Fibroblast of lung (primary cell): Measurements from ENCODE around the gene HDLBP. TPM values are rescaled to one million over a fixed set of nuclear protein-coding genes. Genes with fewer than 3 reads are reported as not detected.
A peak's percentile ranks its signal among the peaks of the same experiment; 100 is the strongest.

Experiments used
- DNase-seq, 2 donors: peaks; one replicate each; pipeline versions ENCODE4 v3.0.0 to v3.0.0-alpha.2; 2010; ENCODE audit warnings: low read depth in 2 of 2
- H2AFZ ChIP-seq: 2 replicates; pipeline ENCODE4 v1.5.1; 2012; ENCODE audit warnings: low read length, control low read depth, inconsistent platforms
- H3K27ac ChIP-seq: 2 replicates; pipeline ENCODE4 v1.5.1; 2011; ENCODE audit warnings: low read length, control low read depth; ENCODE audit not compliant: insufficient read depth
- H3K27me3 ChIP-seq: 2 replicates; pipeline ENCODE4 v1.5.1; 2011; ENCODE audit warnings: mild to moderate bottlenecking, low read length; ENCODE audit not compliant: control insufficient read depth, insufficient read depth
- H3K36me3 ChIP-seq: 2 replicates; pipeline ENCODE4 v1.5.1; 2011; ENCODE audit warnings: low read length; ENCODE audit not compliant: control insufficient read depth, insufficient read depth
- H3K4me1 ChIP-seq: 2 replicates; pipeline ENCODE4 v1.5.1; 2011; ENCODE audit warnings: low read length; ENCODE audit not compliant: control insufficient read depth, insufficient read depth; ENCODE audit errors: extremely low read depth
- H3K4me2 ChIP-seq: 2 replicates; pipeline ENCODE4 v1.5.1; 2011; ENCODE audit warnings: low read length, control low read depth; ENCODE audit not compliant: insufficient read depth; ENCODE audit errors: extremely low read depth
- H3K4me3 ChIP-seq, 4 experiments: fragments of 200-600 bp in 1 of 4; sonication (generic) in 1 of 4; replicated peaks in 1 of 4; 2 replicates each; pipeline ENCODE4 v1.5.1; 2011 to 2016; ENCODE audit warnings: low read length in 4 of 4, low read depth in 3 of 4, mild to moderate bottlenecking in 3 of 4, control low read depth in 2 of 4, inconsistent platforms in 1 of 4, mixed read lengths in 1 of 4; ENCODE audit not compliant: insufficient read depth in 1 of 4; ENCODE audit errors: control extremely low read depth in 1 of 4
- H3K79me2 ChIP-seq: 2 replicates; pipeline ENCODE4 v1.5.1; 2012; ENCODE audit warnings: mild to moderate bottlenecking, low read length, inconsistent platforms; ENCODE audit not compliant: control insufficient read depth, insufficient read depth
- H3K9ac ChIP-seq: 2 replicates; pipeline ENCODE4 v1.5.1; 2011; ENCODE audit warnings: mild to moderate bottlenecking, low read length, control low read depth; ENCODE audit not compliant: insufficient read depth
- H3K9me3 ChIP-seq: 2 replicates; pipeline ENCODE4 v1.5.1; 2012; ENCODE audit warnings: low read depth, low read length; ENCODE audit not compliant: control insufficient read depth, insufficient read depth
- H4K20me1 ChIP-seq: 2 replicates; pipeline ENCODE4 v1.5.1; 2011; ENCODE audit warnings: low read length; ENCODE audit not compliant: control insufficient read depth, insufficient read depth; ENCODE audit errors: extremely low read depth
- EZH2 ChIP-seq: IDR thresholded peaks from 2 replicates; pipeline ENCODE4 v1.5.1; 2012; ENCODE audit warnings: low read length, control low read depth, mild to moderate bottlenecking; ENCODE audit errors: missing control alignments
- polyA plus RNA-seq, 2 donors: library from polyadenylated mRNA; depleted of rRNA in 1 of 2; stranded (reverse) in 1 of 2; unstranded in 1 of 2; fragments of >200 nt; gene quantifications; 2 replicates each; pipeline ENCODE4 v1.2.1, GENCODE V29; 2011 to 2012; ENCODE audit warnings: missing spikeins in 1 of 2
- total RNA-seq: library from RNA; depleted of rRNA; stranded (reverse); fragments of >200 nt; gene quantifications from 2 replicates; pipeline ENCODE4 v1.2.1, GENCODE V29; 2014
- TF ChIP-seq, protein P1 (sequence below), 2 donors: IDR thresholded peaks in 1 of 2; conservative IDR thresholded peaks in 1 of 2; 1 replicate in 1 of 2; 2 replicates in 1 of 2; pipeline ENCODE4 v1.5.1; 2011 to 2012; ENCODE audit warnings: low read length in 2 of 2, control low read depth in 1 of 2, inconsistent platforms in 1 of 2, low read depth in 1 of 2, mild to moderate bottlenecking in 1 of 2

The HDLBP gene
- total and polyA plus RNA-seq, 2 donors (not counting 1 experiment from before 2014, with no cell fraction given) = 626 to 1,354 TPM

DNA sequence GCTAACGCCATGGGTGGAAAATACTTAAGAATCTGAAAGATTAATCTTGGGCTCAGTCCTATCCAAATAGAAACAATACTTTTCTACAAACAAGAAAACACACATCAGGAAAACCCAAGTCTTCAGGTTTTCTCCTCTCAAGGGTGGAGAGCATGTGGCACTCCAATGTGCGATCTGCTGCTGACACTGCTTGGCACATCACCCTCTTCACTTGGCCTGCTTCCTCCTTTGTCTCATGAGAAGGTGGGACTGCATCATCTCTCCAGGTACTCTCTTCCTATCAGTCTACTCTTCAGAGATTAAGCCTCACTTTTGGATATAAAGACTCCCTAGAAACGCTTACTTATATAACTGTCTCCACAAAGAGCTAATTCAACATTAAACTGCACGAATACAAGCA lies 26.4 kb downstream of the HDLBP start:
- no peaks in the 10 kb centered on the region for H4K20me1 ChIP-seq
- DNase-seq = no peak
- H2AFZ ChIP-seq = no peak overlapping the region
- peaks cover 88% of the 10 kb centered on the region for H3K79me2 ChIP-seq
- H3K4me3 ChIP-seq = no peak overlapping the region
- H3K36me3 ChIP-seq = no peaks in the 10 kb centered on the region
- no peak for TF ChIP-seq EZH2
- TF ChIP-seq, protein P1, sequence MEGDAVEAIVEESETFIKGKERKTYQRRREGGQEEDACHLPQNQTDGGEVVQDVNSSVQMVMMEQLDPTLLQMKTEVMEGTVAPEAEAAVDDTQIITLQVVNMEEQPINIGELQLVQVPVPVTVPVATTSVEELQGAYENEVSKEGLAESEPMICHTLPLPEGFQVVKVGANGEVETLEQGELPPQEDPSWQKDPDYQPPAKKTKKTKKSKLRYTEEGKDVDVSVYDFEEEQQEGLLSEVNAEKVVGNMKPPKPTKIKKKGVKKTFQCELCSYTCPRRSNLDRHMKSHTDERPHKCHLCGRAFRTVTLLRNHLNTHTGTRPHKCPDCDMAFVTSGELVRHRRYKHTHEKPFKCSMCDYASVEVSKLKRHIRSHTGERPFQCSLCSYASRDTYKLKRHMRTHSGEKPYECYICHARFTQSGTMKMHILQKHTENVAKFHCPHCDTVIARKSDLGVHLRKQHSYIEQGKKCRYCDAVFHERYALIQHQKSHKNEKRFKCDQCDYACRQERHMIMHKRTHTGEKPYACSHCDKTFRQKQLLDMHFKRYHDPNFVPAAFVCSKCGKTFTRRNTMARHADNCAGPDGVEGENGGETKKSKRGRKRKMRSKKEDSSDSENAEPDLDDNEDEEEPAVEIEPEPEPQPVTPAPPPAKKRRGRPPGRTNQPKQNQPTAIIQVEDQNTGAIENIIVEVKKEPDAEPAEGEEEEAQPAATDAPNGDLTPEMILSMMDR (conservative IDR thresholded peaks at IDR 0.05 in 1 of 2, IDR thresholded peaks at IDR 0.05 in 1 of 2; ENCODE audit: low read depth in 1 of 2, low read length in 2 of 2) = no peak
- no peaks in the 10 kb centered on the region for H3K4me1 ChIP-seq
- no peaks in the 10 kb centered on the region for H3K9me3 ChIP-seq
- H3K27ac ChIP-seq = no peak overlapping the region
- no peaks in the 10 kb centered on the region for H3K27me3 ChIP-seq
- H3K9ac ChIP-seq = no peak overlapping the region
- no peak overlapping the region for H3K4me2 ChIP-seq

DNA sequence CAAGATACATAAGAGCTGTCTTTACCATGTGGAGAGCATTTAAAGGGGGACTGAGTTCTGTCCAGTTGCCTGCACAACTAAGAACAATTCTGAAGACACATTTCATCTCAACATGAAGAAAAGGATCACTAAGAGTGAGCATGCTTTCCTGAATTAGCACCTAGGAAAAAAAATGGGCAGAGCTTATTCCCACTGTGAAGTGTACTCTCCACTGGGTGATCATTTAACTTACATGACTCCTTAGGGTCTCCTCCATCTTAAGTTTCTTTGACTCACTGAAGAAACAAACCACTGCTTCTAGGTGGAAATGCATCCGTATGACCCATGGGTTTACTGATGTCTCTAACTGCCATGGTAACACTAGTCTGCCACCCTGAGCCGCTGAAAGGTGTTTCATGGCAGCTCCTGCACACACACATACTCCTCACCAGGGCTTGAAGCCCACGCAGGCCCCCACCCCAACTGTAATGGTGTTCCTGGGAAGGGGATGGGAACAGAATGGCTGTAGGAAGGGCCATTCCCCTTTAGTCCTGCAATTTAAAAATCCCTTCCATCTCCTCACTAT lies 27.1 kb downstream of the HDLBP start:
- no peaks in the 10 kb centered on the region for H3K9me3 ChIP-seq
- no peaks in the 10 kb centered on the region for H4K20me1 ChIP-seq
- H2AFZ ChIP-seq = no peak overlapping the region
- no peaks in the 10 kb centered on the region for H3K27me3 ChIP-seq
- DNase-seq = no peak
- H3K4me1 ChIP-seq = no peaks in the 10 kb centered on the region
- TF ChIP-seq, protein P1 (conservative IDR thresholded peaks at IDR 0.05 in 1 of 2, IDR thresholded peaks at IDR 0.05 in 1 of 2; ENCODE audit: low read depth in 1 of 2, low read length in 2 of 2) = no peak
- TF ChIP-seq EZH2 = no peak
- H3K36me3 ChIP-seq = no peaks in the 10 kb centered on the region
- no peak overlapping the region for H3K9ac ChIP-seq
- H3K79me2 ChIP-seq = peaks cover 82% of the 10 kb centered on the region
- H3K27ac ChIP-seq = no peak overlapping the region
- no peak overlapping the region for H3K4me3 ChIP-seq
- H3K4me2 ChIP-seq = no peak overlapping the region

DNA sequence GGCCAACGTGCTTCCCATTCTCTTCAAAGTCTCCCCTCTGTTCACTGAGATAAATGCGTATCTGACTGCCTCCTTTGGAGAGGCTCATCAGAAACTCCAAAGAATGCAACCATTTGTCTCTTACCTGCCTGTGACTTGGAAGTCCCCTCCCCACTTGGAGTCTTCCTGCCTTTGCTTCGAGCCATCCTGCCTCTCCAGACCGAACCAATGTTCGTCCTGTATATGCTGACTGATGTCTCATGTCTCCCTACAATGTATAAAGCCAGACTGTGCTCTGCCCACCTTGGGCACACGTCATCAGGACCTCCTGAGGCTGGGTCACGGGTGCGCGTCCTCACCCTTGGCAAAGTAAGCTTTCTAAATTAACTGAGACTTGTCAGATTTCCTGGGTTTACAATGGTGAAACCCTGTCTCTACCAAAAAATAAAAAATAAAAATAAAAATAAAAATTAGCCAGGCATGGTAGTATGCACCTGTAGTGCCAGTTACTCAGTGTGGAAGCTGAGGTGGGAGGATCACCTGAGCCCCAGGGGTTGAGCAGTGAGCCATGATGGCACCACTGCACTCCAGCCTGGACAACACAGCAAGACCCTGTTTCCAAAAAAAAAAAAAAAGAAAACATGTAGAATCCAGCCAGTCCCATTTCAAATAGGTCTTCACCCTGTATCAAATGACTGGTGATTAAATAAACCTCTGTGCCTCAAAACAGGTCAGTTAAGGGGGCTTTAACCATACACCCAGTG lies 29.0 kb downstream of the HDLBP start:
- TF ChIP-seq, protein P1 (conservative IDR thresholded peaks at IDR 0.05 in 1 of 2, IDR thresholded peaks at IDR 0.05 in 1 of 2; ENCODE audit: low read depth in 1 of 2, low read length in 2 of 2) = no peak
- no peak for TF ChIP-seq EZH2

More for the DNA sequence above, 29.0 kb downstream of the HDLBP start:
- Histone ChIP-seq H2AFZ (no peak overlapping the region), H3K79me2 (peaks cover 74% of the 10 kb centered on the region), H3K36me3 (no peaks in the 10 kb centered on the region), H3K9me3 (no peaks in the 10 kb centered on the region), H3K4me2 (no peak overlapping the region), H3K4me3 (no peak overlapping the region), H3K9ac (no peak overlapping the region), H3K27me3 (no peaks in the 10 kb centered on the region), H3K27ac (no peak overlapping the region), H4K20me1 (no peaks in the 10 kb centered on the region), H3K4me1 (no peaks in the 10 kb centered on the region)
- peak in 1 of 2 donors; percentile 46 for DNase-seq
